ENCODE measurements around the gene ROPN1B. TPM values are rescaled to one million over a fixed set of nuclear protein-coding genes. Genes with fewer than 3 reads are reported as not detected.
"Not testable (repeated sequence)": the region's sequence is repeated elsewhere in the genome, so short reads cannot be mapped to it uniquely, and the experiment has no call there.

The ROPN1B gene
- total RNA-seq (1 to 10 TPM; 1.1 to 7.4 (median 2.0) TPM), polyA plus RNA-seq (1 to 10 TPM; 2.0 to 8.1 TPM)
- long read RNA-seq, donor 1, partial matches to known transcripts, result 4 of 6 reads
- long read RNA-seq, donor 1, other reads (novel, unspliced or antisense), result 0 of 6 reads
- long read RNA-seq, donor 2, partial matches to known transcripts, result 3 of 7 reads
- long read RNA-seq, donor 2, other reads (novel, unspliced or antisense), result 1 of 7 reads
- long read RNA-seq, donor 3, partial matches to known transcripts, result 1 of 4 reads
- long read RNA-seq, donor 3, other reads (novel, unspliced or antisense), result 0 of 4 reads

GRCh38 chr3:125968701-125969592, at the start of gene ROPN1B:
Gene ROPN1B, plus strand, starts transcription at chr3:125969178. Its CDS starts 2,877 bp downstream, at chr3:125972055.
- DNase-seq, result not testable (repeated sequence)

DNA sequence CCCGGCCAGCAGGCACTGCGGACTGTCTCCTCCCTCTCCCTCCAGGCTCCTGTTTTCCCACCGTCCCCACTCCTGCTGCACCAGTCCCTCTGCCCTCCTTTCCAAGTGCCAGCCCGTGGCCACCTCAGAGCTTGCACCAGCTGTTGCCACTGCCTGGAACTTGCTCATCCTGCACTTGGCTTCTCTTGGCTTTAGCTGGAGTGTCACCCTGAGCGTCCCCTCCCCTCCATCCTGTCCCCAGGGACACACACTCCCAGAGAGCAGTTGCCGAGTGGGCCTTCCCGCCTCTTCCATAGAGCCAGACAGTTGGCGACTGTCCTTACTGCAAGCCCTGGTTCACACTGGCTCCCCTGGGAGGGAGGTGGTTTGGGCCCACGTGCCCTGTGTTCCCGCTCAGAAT, 48.8 kb upstream of the ROPN1B start:
- intact Hi-C loops (cut with DNase I); H3K27ac ChIP-seq; H3K4me1 ChIP-seq; H3K9me3 ChIP-seq; H3K36me3 ChIP-seq; ATAC-seq; H3K4me3 ChIP-seq; DNase-seq; H3K27me3 ChIP-seq: not testable (repeated sequence)
- WGBS, 4 donors, result 55 to 84% (median 77%) methylated on average over 10 of the region's 10 CpGs

More at GRCh38 chr3:125968701-125969592, at the start of gene ROPN1B:
- intact Hi-C loops (cut with DNase I); H3K9me3 ChIP-seq; H3K36me3 ChIP-seq; H3K27ac ChIP-seq; H3K4me1 ChIP-seq: not testable (repeated sequence)
- peaks cover 0 to 29% (median 5%) of the 10 kb centered on the region in 9 donors for H3K27me3 ChIP-seq
- 3 to 8% (median 7%) methylated on average over 3 to 5 of the region's 50 CpGs for WGBS, 4 donors
- H3K4me3 ChIP-seq, result peak within 1 kb of the TSS in 1 of 12 donors; percentile 35
- ATAC-seq, result peak; percentile 45 to 87 (median 84)

GRCh38 chr3:125920751-125921279, 48.2 kb upstream of the ROPN1B start:
- H3K4me1 ChIP-seq; ATAC-seq; H3K9me3 ChIP-seq; H3K27ac ChIP-seq; H3K36me3 ChIP-seq; DNase-seq; H3K4me3 ChIP-seq; H3K27me3 ChIP-seq; intact Hi-C loops (cut with DNase I): not testable (repeated sequence)
- WGBS, 4 donors, result 63 to 79% (median 73%) methylated on average over 4 to 14 of the region's 14 CpGs

DNA sequence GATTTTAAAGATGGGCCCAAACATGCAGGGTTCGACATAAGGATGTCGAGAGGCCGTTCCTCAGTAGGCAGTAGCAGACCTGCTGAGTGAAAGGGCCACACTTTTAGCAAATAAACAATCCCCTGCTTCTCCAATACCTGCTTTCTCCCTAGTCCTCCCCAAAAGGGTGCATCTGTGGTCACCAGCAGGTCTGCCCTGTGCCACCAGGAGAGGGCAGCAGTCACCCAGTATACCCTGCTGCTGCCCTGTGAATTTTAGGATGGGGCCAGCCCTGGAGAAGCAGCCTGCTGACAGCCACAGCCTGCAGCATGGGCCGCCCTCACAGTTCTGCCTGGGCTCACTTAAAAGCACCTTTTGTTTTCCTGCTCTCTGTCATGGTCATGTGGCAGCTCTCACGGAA, 47.3 kb upstream of the ROPN1B start:
- H3K36me3 ChIP-seq; H3K27me3 ChIP-seq; ATAC-seq; H3K4me1 ChIP-seq; H3K27ac ChIP-seq; H3K4me3 ChIP-seq; intact Hi-C loops (cut with DNase I); H3K9me3 ChIP-seq: not testable (repeated sequence)
- peak in 4 of 5 donors; percentile 30 to 61 (median 46) for DNase-seq
- TF ChIP-seq, protein P1, sequence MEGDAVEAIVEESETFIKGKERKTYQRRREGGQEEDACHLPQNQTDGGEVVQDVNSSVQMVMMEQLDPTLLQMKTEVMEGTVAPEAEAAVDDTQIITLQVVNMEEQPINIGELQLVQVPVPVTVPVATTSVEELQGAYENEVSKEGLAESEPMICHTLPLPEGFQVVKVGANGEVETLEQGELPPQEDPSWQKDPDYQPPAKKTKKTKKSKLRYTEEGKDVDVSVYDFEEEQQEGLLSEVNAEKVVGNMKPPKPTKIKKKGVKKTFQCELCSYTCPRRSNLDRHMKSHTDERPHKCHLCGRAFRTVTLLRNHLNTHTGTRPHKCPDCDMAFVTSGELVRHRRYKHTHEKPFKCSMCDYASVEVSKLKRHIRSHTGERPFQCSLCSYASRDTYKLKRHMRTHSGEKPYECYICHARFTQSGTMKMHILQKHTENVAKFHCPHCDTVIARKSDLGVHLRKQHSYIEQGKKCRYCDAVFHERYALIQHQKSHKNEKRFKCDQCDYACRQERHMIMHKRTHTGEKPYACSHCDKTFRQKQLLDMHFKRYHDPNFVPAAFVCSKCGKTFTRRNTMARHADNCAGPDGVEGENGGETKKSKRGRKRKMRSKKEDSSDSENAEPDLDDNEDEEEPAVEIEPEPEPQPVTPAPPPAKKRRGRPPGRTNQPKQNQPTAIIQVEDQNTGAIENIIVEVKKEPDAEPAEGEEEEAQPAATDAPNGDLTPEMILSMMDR (IDR thresholded peaks at IDR 0.05), result peak; percentile 35 to 64 (median 47)
- WGBS, 4 donors, result 36 to 60% (median 52%) methylated on average over 5 of the region's 5 CpGs

DNA sequence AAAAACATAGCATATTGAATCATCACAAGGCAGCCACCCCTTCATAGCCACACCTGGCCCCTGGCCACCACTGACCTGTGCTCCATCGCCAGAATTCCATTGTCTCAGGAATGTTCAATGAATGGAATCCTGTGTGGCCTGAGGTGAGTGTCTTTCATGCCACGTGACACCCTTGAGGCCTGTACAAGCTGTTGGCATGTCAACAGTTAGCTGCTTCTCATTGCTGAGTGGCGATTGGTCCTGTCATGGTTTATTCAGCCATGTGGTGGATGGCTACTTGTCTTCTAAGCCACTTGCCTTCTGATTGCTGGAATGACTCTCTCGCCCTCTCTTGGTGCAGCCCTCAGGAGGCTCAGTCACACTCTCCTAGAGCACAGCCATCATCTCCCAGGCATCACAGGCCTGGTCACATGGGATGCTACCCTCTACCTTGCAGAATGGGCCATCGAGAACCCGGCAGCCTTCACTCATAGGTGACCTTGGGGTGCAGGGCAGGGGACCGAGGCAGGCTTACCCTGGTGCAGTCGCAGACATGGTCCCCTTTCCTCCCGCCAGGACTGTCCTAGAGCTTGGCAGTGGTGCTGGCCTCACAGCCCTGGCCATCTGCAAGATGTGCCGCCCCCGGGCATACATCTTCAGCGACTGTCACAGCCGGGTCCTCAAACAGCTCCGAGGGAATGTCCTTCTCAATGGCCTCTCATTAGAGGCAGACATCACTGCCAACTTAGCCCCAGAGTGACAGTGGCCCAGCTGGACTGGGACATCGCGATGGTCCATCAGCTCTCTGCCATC, 45.5 kb upstream of the ROPN1B start:
- H3K27me3 ChIP-seq; ATAC-seq; H3K9me3 ChIP-seq; H3K36me3 ChIP-seq; H3K27ac ChIP-seq; H3K4me1 ChIP-seq; intact Hi-C loops (cut with DNase I); H3K4me3 ChIP-seq; DNase-seq: not testable (repeated sequence)
- 90 to 94% (median 92%) methylated on average over 16 of the region's 16 CpGs for WGBS, 4 donors

GRCh38 chr3:125924276-125924675, 44.7 kb upstream of the ROPN1B start:
- H3K27me3 ChIP-seq; H3K4me3 ChIP-seq; H3K9me3 ChIP-seq; H3K27ac ChIP-seq; DNase-seq; ATAC-seq; intact Hi-C loops (cut with DNase I); H3K4me1 ChIP-seq; H3K36me3 ChIP-seq: not testable (repeated sequence)
- WGBS, 4 donors, result 65 to 75% (median 74%) methylated on average over 7 to 9 of the region's 9 CpGs

- H3K27ac ChIP-seq; DNase-seq; H3K36me3 ChIP-seq; ATAC-seq; intact Hi-C loops (cut with DNase I); H3K4me1 ChIP-seq; H3K4me3 ChIP-seq; H3K27me3 ChIP-seq; H3K9me3 ChIP-seq: not testable (repeated sequence)
- WGBS, 4 donors, result 93 to 95% (median 94%) methylated on average over 11 to 13 of the region's 13 CpGs
Observed at GRCh38 chr3:125925727-125926126, 43.3 kb upstream of the ROPN1B start.
